H9 (cell line): ENCODE data around the gene ABCD4. TPM values are rescaled to one million over a fixed set of nuclear protein-coding genes. Genes with fewer than 3 reads are reported as not detected.

ENCODE experiments used
- DNase-seq: peaks from one replicate; pipeline ENCODE4 v3.0.0-alpha.2; 2017
- H2AFZ ChIP-seq: one replicate; pipeline ENCODE4 v1.6.1; 2013; ENCODE audit warnings: mild to moderate bottlenecking, low read length, control low read depth, moderate library complexity
- H2AK5ac ChIP-seq: 2 replicates; pipeline ENCODE4 v1.6.1; 2013; ENCODE audit warnings: low read length, control low read depth, mixed read lengths; ENCODE audit not compliant: insufficient read length
- H2BK120ac ChIP-seq: one replicate; pipeline ENCODE4 v1.6.1; 2013; ENCODE audit warnings: low read depth, mild to moderate bottlenecking, low read length, control low read depth, inconsistent platforms; ENCODE audit not compliant: poor library complexity, severe bottlenecking
- H2BK12ac ChIP-seq: 2 replicates; pipeline ENCODE4 v1.6.1; 2013; ENCODE audit warnings: low read length, control low read depth, mixed read lengths, low read depth; ENCODE audit not compliant: insufficient read length
- H2BK15ac ChIP-seq: 2 replicates; pipeline ENCODE4 v1.6.1; 2013; ENCODE audit warnings: low read depth, low read length, control low read depth
- H2BK20ac ChIP-seq: one replicate; pipeline ENCODE4 v1.6.1; 2013; ENCODE audit warnings: low read depth, mild to moderate bottlenecking, low read length, control low read depth, inconsistent platforms; ENCODE audit not compliant: poor library complexity, severe bottlenecking
- H2BK5ac ChIP-seq: 2 replicates; pipeline ENCODE4 v1.6.1; 2013; ENCODE audit warnings: low read length, control low read depth, mixed read lengths; ENCODE audit not compliant: insufficient read length
- H3K14ac ChIP-seq: 2 replicates; pipeline ENCODE4 v1.6.1; 2013; ENCODE audit warnings: low read length, control low read depth; ENCODE audit not compliant: insufficient read depth
- H3K18ac ChIP-seq: 2 replicates; pipeline ENCODE4 v1.6.1; 2013; ENCODE audit warnings: low read depth, mild to moderate bottlenecking, mixed read lengths, low read length, control low read depth; ENCODE audit not compliant: insufficient read length
- H3K23ac ChIP-seq: 2 replicates; pipeline ENCODE4 v1.6.1; 2013; ENCODE audit warnings: low read length, control low read depth, mixed read lengths, low read depth; ENCODE audit not compliant: insufficient read length
- H3K23me2 ChIP-seq: 2 replicates; pipeline ENCODE4 v1.6.1; 2013; ENCODE audit warnings: low read depth, mild to moderate bottlenecking, mixed read lengths, low read length, control low read depth; ENCODE audit not compliant: insufficient read length, poor library complexity, severe bottlenecking
- H3K27ac ChIP-seq: 2 replicates; pipeline ENCODE4 v1.5.1; 2013; ENCODE audit warnings: low read length, control low read depth, mixed read lengths, low read depth; ENCODE audit not compliant: insufficient read length
- H3K27me3 ChIP-seq: 2 replicates; pipeline ENCODE4 v1.6.1; 2013; ENCODE audit warnings: low read length, control low read depth, inconsistent platforms; ENCODE audit not compliant: insufficient read depth
- H3K4ac ChIP-seq: 2 replicates; pipeline ENCODE4 v1.6.1; 2013; ENCODE audit warnings: low read depth, mild to moderate bottlenecking, control low read depth, inconsistent platforms, low read length, moderate library complexity
- H3K4me1 ChIP-seq: 2 replicates; pipeline ENCODE4 v1.6.1; 2013; ENCODE audit warnings: low read length, control low read depth, inconsistent platforms; ENCODE audit not compliant: insufficient read depth
- H3K4me2 ChIP-seq: 2 replicates; pipeline ENCODE4 v1.6.1; 2013; ENCODE audit warnings: low read length, control low read depth, mixed read lengths; ENCODE audit not compliant: insufficient read length, insufficient read depth
- H3K56ac ChIP-seq: 2 replicates; pipeline ENCODE4 v1.6.1; 2013; ENCODE audit warnings: low read depth, mild to moderate bottlenecking, mixed read lengths, low read length, control low read depth; ENCODE audit not compliant: insufficient read length
- H3K79me1 ChIP-seq: 2 replicates; pipeline ENCODE4 v1.6.1; 2013; ENCODE audit warnings: low read depth, mild to moderate bottlenecking, moderate library complexity, low read length, control low read depth, inconsistent platforms; ENCODE audit not compliant: insufficient read depth, poor library complexity, severe bottlenecking
- H3K79me2 ChIP-seq: 2 replicates; pipeline ENCODE4 v1.6.1; 2013; ENCODE audit warnings: low read length, control low read depth, inconsistent platforms; ENCODE audit not compliant: insufficient read depth
- H3K9ac ChIP-seq: 2 replicates; pipeline ENCODE4 v1.6.1; 2013; ENCODE audit warnings: low read length, control low read depth, mixed read lengths; ENCODE audit not compliant: insufficient read length; ENCODE audit errors: extremely low read depth
- H3K9me3 ChIP-seq: one replicate; pipeline ENCODE4 v1.6.1; 2013; ENCODE audit warnings: low read depth, low read length, inconsistent platforms; ENCODE audit not compliant: control insufficient read depth
- H3T11ph ChIP-seq: one replicate; pipeline ENCODE4 v1.6.1; 2013; ENCODE audit warnings: mild to moderate bottlenecking, low read length, control low read depth, inconsistent platforms
- H4K20me1 ChIP-seq: one replicate; pipeline ENCODE4 v1.6.1; 2013; ENCODE audit not compliant: control insufficient read depth, insufficient read length, insufficient read depth
- H4K5ac ChIP-seq: 2 replicates; pipeline ENCODE4 v1.6.1; 2013; ENCODE audit warnings: low read depth, mild to moderate bottlenecking, mixed read lengths, low read length, control low read depth; ENCODE audit not compliant: insufficient read length
- H4K8ac ChIP-seq: replicated peaks from 2 replicates; pipeline ENCODE4 v1.6.1; 2013; ENCODE audit warnings: low read length, control low read depth, mixed read lengths, low read depth; ENCODE audit not compliant: insufficient read length
- H4K91ac ChIP-seq: 2 replicates; pipeline ENCODE4 v1.6.1; 2013; ENCODE audit warnings: low read depth, mild to moderate bottlenecking, moderate library complexity, mixed read lengths, low read length, control low read depth; ENCODE audit not compliant: insufficient read length
- H3K27ac Mint-ChIP-seq, 3 experiments: 2 replicates in 2 of 3; 3 replicates in 1 of 3; pipeline ENCODE4 v1.8.0; 2020 to 2021; ENCODE audit warnings: mixed read lengths in 3 of 3, mild to moderate bottlenecking in 1 of 3, moderate library complexity in 1 of 3
- H3K27me3 Mint-ChIP-seq: 2 replicates; pipeline ENCODE4 v1.8.0; 2021; ENCODE audit warnings: low read depth, mild to moderate bottlenecking, moderate library complexity, mixed read lengths
- H3K36me3 Mint-ChIP-seq, 3 experiments: 2 replicates in 2 of 3; 3 replicates in 1 of 3; pipeline ENCODE4 v1.8.0; 2020 to 2021; ENCODE audit warnings: low read depth in 3 of 3, mixed read lengths in 3 of 3; ENCODE audit not compliant: insufficient read depth in 1 of 3
- H3K4me1 Mint-ChIP-seq, 2 experiments: 2 replicates each; pipeline ENCODE4 v1.8.0; 2020; ENCODE audit warnings: mixed read lengths in 2 of 2
- H3K4me3 Mint-ChIP-seq, 2 experiments: 2 replicates in 1 of 2; 3 replicates in 1 of 2; pipeline ENCODE4 v1.8.0; 2020 to 2021; ENCODE audit warnings: mild to moderate bottlenecking in 2 of 2, mixed read lengths in 2 of 2, moderate library complexity in 1 of 2
- H3K9me3 Mint-ChIP-seq, 2 experiments: 2 replicates in 1 of 2; 3 replicates in 1 of 2; pipeline ENCODE4 v1.8.0; 2020; ENCODE audit warnings: mild to moderate bottlenecking in 2 of 2, mixed read lengths in 2 of 2, moderate library complexity in 1 of 2
- WGBS: extraction: QIAGEN DNeasy Blood & Tissue Kit; methylation state at CpG from one replicate; pipeline ENCODE4 v1.1.7; 2013; ENCODE audit warnings: missing lambda C conversion rate, low lambda C conversion rate, mixed read lengths; ENCODE audit not compliant: insufficient read length; ENCODE audit errors: extremely low coverage; 5-methylcytosine and 5-hydroxymethylcytosine counted together
- total RNA-seq: library from RNA; stranded (reverse); gene quantifications from 2 replicates; pipeline ENCODE4 v1.2.1, GENCODE V29; 2021
- TF ChIP-seq, protein P1 (sequence below): fragments of 200-600 bp; sonication (generic); conservative IDR thresholded peaks from 3 replicates; pipeline ENCODE4 v1.8.0; 2021; ENCODE audit warnings: antibody characterized with exemption, mild to moderate bottlenecking

Gene ABCD4
- total RNA-seq, 1 experiment from 2014 or later, result 80.9 TPM

DNA sequence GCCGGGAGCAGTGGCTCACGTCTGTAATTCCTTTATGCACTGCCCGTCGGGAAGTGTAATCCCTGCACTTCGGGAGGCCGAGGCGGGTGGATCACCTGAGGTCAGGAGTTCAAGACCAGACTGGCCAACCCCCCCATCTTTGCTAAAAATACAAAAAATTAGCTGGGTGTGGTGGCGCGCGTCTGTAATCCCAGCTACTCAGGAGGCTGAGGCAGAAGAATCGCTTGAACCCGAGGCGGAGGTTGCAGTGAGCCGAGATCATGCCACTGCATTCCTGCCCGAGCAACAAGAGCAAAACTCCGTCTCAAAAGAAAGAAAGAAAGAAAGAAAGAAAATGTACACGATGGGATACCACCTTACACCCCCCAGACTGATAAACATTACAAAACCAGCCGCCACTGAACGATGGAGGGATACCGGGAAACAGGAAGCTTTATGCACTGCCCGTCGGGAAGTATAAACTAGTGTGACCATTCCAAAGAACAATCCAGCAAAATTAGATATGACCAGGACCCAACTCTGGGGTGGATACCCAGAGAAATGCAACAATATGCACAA is 1.1 kb downstream of the ABCD4 start:
- no CpG with 5 or more reads among the region's 22 CpGs for WGBS
- Histone ChIP-seq H3K14ac (no peak overlapping the region), H4K20me1 (no peaks in the 10 kb centered on the region), H3K9ac (peak overlapping the region; percentile 64), H2AFZ (no peak overlapping the region), H4K91ac (no peak overlapping the region), H4K5ac (no peak overlapping the region), H2AK5ac (no peak overlapping the region), H3K9me3 (no peaks in the 10 kb centered on the region), H3K4me2 (peak overlapping the region; percentile 80), H3K79me2 (peaks cover 13% of the 10 kb centered on the region; the same call in 1 of the 2 replicates), H4K8ac (no peak overlapping the region), H2BK120ac (no peak overlapping the region), H3K4me1 (no peaks in the 10 kb centered on the region), H3K18ac (no peak overlapping the region), H3K23ac (no peak overlapping the region), H2BK5ac (no peak overlapping the region), H3K79me1 (no peaks in the 10 kb centered on the region), H3K27ac (no peak overlapping the region), H2BK15ac (no peak overlapping the region), H3K4ac (no peak overlapping the region), H2BK12ac (no peak overlapping the region), H3K56ac (no peak overlapping the region), H3K23me2 (peaks cover 6% of the 10 kb centered on the region), H3K27me3 (no peaks in the 10 kb centered on the region; the same call in 1 of the 2 replicates), H3T11ph (no peak overlapping the region), H2BK20ac (no peak overlapping the region)
- H3K9me3 Mint-ChIP-seq, result no peaks in the 10 kb centered on the region; a peak in 1 of 5 replicates
- H3K4me1 Mint-ChIP-seq, result peaks cover 16 to 17% of the 10 kb centered on the region in 2 experiments
- no peaks in the 10 kb centered on the region; the same call in 1 of the 2 replicates for H3K27me3 Mint-ChIP-seq
- no peak for DNase-seq
- peaks cover 19 to 38% (median 38%) of the 10 kb centered on the region in 3 experiments for H3K36me3 Mint-ChIP-seq
- H3K4me3 Mint-ChIP-seq, result peak overlapping the region; percentile 89 to 95
- TF ChIP-seq, protein P1, sequence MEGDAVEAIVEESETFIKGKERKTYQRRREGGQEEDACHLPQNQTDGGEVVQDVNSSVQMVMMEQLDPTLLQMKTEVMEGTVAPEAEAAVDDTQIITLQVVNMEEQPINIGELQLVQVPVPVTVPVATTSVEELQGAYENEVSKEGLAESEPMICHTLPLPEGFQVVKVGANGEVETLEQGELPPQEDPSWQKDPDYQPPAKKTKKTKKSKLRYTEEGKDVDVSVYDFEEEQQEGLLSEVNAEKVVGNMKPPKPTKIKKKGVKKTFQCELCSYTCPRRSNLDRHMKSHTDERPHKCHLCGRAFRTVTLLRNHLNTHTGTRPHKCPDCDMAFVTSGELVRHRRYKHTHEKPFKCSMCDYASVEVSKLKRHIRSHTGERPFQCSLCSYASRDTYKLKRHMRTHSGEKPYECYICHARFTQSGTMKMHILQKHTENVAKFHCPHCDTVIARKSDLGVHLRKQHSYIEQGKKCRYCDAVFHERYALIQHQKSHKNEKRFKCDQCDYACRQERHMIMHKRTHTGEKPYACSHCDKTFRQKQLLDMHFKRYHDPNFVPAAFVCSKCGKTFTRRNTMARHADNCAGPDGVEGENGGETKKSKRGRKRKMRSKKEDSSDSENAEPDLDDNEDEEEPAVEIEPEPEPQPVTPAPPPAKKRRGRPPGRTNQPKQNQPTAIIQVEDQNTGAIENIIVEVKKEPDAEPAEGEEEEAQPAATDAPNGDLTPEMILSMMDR, result no peak
- peak overlapping the region; percentile 93 to 97 (median 95) for H3K27ac Mint-ChIP-seq
